Epithelial cell of prostate (primary cell): Measurements from ENCODE around the gene CCDC92.
"Not testable (repeated sequence)": the region's sequence is repeated elsewhere in the genome, so short reads cannot be mapped to it uniquely, and the experiment has no call there.

Experiments
- DNase-seq: peaks from one replicate; pipeline ENCODE4 v3.0.0-alpha.2; 2011; ENCODE audit warnings: low read depth, low spot score
- H3K27ac ChIP-seq: fragments of 450-650 bp; 2 replicates; pipeline ENCODE4 v1.5.1; 2017; ENCODE audit warnings: mild to moderate bottlenecking

Gene CCDC92

GRCh38 chr12:123914726-123915333, 57.8 kb downstream of the CCDC92 start:
- no peak for DNase-seq
- H3K27ac ChIP-seq: no peak overlapping the region

DNA sequence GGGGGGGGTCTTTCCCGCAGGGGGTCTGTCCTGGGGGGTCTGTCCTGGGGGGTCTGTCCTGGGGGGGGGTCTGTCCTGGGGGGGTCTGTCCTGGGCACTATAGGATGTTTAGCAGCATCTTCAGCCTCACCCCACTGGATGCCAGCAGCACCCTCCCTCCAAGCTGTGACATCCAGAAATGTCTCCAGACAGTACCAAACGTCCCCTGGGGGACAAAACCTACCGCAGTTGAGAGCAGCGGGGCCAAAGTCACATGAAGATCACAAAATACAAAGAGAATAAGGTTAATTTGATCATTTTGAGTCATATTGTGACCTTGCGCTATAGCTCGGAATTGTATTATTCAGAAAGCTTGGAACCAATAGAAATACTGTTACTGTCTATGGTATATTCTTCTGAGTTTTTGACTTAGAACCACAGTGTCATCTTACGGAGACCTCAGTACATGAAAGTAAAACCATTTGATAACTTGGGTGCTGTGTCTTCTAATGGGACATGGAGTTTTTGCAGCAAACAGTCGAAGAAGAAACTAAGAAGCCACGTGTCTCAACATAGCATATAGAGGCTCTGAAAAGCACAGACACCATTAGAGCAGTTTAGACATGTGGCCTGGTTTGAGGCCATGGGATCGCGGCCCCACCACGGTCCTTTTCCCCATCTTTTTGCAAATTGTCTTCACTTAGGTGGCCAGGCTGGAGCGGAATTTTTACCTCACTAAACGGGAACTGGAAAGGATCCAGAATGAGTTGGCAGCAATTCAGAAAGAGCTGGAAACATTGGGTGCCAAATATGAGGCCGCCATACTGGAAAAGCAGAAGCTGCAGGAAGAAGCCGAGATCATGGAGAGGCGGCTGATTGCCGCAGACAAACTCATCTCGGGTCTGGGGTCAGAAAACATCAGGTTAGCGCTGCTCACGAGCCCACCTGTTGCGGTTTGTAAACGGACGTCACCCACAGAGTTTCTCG, 59.9 kb downstream of the CCDC92 start:
- no peak overlapping the region for H3K27ac ChIP-seq
- DNase-seq: no peak

- H3K27ac ChIP-seq, DNase-seq: not testable (repeated sequence)
Measured at GRCh38 chr12:123911672-123912409, 60.8 kb downstream of the CCDC92 start.

DNA sequence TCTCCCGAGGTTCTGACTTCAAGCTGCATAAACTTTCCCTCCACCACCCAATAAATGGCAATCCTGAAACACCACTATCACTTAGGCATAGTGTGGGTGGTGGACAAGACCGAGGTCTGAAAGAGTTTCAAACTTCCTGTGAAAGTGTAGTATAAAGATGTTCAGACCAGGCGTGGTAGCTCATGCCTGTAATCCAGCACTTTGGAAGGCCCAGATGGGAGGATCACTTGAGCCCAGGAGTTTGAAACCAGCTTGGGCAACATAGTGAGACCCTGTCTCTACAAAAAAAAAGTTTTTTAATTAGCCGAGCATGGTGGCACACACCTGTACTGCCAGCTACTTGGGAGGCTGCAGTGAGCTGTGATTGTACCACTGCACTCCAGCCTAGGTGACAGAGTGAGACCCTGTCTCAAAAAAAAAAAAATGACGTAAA, 61.9 kb downstream of the CCDC92 start:
- no peak for DNase-seq
- no peak overlapping the region for H3K27ac ChIP-seq

DNA sequence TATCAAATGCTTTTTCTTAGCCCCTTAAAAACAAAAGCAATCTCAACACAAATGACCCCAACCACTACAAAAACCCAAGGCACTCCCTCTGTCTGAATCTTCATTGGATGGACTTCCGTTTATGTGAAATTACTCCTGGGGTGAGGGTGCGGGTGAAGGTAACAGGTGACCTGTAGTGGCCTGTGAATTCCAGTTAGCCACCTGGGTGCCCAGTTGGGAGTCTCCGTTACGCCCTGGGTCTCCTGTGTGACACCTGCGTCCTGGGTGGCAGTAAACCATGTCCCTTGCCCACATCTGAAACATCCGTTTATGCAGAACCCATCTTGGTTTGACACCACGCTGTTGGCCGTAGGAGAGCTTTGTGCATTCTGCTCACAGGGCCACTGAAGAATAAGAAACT, 62.6 kb downstream of the CCDC92 start:
- no peak overlapping the region for H3K27ac ChIP-seq
- DNase-seq: no peak

DNA sequence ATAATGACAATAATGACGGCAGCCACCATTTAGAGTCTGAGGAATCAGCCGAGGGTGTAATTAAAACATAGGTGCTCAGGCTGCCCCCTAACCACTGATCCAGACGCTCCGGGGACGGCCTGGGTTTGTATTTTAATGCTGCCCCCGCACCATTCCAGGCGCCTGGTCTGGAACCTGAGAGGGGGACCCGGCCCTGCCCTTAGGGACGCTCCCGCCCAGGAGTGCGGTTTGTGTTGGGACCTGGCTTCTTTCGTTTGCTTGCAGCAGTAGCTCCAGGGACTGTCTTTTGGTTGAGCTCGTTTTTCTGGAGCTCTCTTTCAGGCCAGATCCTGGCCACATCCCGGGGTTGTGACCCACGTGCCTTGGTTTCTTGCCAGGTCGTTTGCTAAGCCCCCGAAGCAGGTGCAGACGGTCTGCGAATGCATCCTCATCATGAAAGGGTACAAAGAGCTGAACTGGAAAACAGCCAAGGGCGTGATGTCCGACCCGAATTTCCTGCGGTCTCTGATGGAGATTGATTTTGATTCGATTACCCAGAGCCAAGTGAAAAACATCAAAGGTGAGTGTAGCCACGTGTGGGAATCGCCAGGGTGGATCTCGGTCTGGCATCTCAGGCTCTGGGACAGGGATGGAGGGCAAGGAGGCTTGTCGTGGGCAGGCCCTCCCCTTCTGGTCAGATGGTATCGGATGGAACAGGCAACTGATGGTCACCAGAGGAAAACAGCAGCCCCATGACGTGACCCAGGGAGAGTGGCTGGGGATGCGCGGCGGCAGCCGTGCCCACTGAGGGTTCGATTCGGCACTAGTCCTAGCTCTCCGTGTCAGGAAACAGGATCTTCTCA, 63.5 kb downstream of the CCDC92 start:
- no peak overlapping the region for H3K27ac ChIP-seq
- DNase-seq: no peak

DNA sequence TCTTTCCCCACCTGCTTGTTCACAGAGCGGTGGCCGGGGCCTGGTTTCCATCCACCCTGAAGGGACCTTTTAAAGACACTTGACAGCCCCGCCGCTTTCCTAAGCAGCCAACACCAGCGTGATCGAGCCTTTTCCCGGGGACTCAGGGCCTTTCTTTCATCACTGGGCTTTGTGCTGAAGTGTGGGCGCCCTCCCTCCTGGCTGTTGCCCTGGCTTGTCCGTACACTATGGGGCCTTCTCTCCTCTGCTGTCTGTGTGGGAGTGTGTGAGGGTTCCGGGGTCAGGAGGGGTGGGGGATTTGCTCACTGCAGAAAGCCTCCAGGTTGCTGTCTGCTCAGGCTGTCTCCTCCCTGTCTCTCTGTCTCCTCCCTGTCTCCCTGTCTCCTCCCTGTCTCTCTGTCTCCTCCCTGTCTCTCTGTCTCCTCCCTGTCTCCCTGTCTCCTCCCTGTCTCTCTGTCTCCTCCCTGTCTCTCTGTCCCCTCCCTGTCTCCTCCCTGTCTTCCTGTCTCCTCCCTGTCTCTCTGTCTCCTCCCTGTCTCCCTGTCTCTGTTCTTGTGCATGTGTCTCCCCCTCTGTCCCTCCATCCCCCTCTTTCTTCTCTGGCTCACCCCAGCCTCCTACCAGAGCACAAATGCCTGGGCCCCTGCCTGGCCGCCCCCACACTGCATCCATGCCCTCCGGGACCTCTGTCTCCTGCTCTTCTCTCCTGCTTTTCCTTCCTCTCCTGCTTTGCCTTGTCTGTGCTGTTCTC, 64.7 kb downstream of the CCDC92 start:
- DNase-seq: no peak
- H3K27ac ChIP-seq: no peak overlapping the region

- H3K27ac ChIP-seq: no peak overlapping the region
- DNase-seq: no peak
Measured at GRCh38 chr12:123906711-123907420, 65.8 kb downstream of the CCDC92 start.

- H3K27ac ChIP-seq: no peak overlapping the region
- DNase-seq: no peak
Measured at GRCh38 chr12:123905319-123905925, 67.2 kb downstream of the CCDC92 start.

- no peak overlapping the region for H3K27ac ChIP-seq
- DNase-seq: no peak
Measured at GRCh38 chr12:123903301-123904065, 69.1 kb downstream of the CCDC92 start.

- no peak overlapping the region for H3K27ac ChIP-seq
- no peak for DNase-seq
Measured at GRCh38 chr12:123902821-123903220, 69.8 kb downstream of the CCDC92 start.

DNA sequence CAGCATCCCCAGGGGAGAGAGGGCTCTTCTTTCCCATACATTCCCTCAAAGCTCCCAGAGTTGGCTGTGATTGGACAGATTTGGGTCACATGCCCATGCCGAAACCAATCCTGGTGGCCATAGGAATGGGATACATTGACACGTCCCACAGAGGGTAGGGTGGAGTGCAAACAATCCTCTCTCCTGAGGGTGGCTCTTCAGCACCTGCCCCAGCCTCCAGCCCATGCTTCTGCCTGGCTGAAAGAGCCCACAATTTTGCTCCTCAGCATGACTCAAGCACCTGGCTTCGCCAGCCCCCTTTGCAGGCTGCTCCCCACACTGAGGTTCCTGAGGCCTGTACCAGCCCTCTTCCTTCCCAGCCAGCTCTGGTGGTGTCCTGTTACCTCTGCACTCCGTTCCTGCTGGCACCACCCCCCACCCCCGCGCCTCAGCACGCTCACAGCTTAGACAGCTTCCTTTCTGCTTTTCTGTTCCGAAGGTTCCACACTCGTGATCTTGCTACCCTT, 71.7 kb downstream of the CCDC92 start:
- DNase-seq: no peak
- H3K27ac ChIP-seq: no peak overlapping the region

GRCh38 chr12:123899368-123899767, 73.3 kb downstream of the CCDC92 start:
- DNase-seq: no peak
- no peak overlapping the region for H3K27ac ChIP-seq

DNA sequence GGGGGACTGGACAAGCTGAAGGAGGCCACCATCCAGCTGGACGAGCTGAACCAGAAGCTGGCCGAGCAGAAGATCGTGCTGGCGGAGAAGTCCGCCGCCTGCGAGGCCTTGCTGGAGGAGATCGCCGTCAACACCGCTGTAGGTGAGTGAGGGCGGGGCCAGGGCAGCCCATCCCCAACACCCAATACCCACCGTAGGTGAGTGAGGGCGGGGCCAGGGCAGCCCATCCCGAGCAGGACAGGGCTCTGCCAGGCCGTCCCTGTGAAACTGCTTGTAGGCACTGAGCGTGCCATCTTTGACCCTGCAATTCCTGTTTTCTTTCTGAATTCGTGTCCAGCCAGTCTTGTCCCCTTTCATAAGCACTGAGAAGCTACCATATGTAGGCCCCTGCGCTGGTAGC, 74.0 kb downstream of the CCDC92 start:
- no peak overlapping the region for H3K27ac ChIP-seq
- DNase-seq: no peak

- H3K27ac ChIP-seq: no peak overlapping the region
- no peak for DNase-seq
Measured at GRCh38 chr12:123897221-123897620, 75.4 kb downstream of the CCDC92 start.

DNA sequence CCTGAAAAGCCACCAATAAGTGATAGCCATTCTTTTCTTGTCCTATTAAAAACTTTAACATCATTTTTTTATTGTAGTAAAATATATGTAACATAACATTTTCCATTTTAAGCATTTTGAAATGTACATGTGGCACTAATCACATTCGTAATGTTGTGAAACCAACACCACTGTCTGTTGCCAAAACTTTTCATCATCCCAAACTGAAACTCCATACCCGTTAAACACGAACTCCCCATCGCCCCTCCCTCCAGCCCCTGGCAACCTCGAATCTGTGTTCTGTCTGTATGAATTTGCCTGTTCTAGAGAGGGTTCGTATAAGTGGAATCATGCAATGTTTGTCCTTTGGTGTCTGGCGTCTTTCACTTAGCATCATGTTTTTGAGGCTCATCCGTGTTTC, 75.9 kb downstream of the CCDC92 start:
- no peak for DNase-seq
- H3K27ac ChIP-seq: no peak overlapping the region

DNA sequence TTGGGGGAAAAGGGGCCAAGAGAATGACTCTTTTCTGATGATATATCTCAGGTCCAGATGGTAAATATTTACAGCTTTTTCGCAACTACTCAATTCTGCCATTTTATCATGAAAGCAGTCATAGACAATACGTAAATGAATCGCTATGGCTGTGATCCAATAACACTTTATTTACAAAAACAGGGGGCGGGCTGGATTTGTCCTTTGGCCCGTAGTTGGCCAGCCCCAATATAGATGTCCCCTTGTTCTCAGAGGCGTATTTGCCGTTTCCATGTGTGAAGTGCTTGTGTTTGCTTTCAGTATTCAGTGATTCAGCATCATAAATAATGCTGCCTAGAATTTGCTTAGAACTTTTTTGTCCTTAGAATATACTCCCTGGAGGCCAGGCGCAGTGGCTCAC, 77.2 kb downstream of the CCDC92 start:
- H3K27ac ChIP-seq: no peak overlapping the region
- no peak for DNase-seq
